GM19467 (cell line): ENCODE results near the gene PPP2R5B.
"Not testable (repeated sequence)": the region's sequence is repeated elsewhere in the genome, so short reads cannot be mapped to it uniquely, and the experiment has no call there.

Experiments used
- ATAC-seq: cut with Tn5 transposase; IDR thresholded peaks from one replicate; pipeline ENCODE4 v1.9.1; 2021; ENCODE audit warnings: mild to moderate bottlenecking, moderate library complexity; ENCODE audit not compliant: unreplicated experiment

Gene PPP2R5B

GRCh38 chr11:64971421-64972233, 47.1 kb downstream of the PPP2R5B start, which contains the start of gene MAJIN:
TSS of gene MAJIN (minus strand) at chr11:64972108. CDS start at chr11:64959405, 12,703 bp downstream.
- no peak for ATAC-seq

GRCh38 chr11:64974124-64974523, 49.6 kb downstream of the PPP2R5B start:
- ATAC-seq: no peak

- ATAC-seq: no peak
Measured at GRCh38 chr11:64976651-64977050, 52.2 kb downstream of the PPP2R5B start.

- not testable (repeated sequence) for ATAC-seq
Measured at GRCh38 chr11:64983339-64983738, 58.9 kb downstream of the PPP2R5B start.
